Hypothalamus (tissue), 51 donors: Measurements from ENCODE around the gene FOSL2.

Experiments
- DNase-seq, 51 donors: peaks; one replicate each; lab custom pipeline; 2025; lab: John Stamatoyannopoulos, UW

The FOSL2 gene

GRCh38 chr2:28356095-28356911, 36.4 kb upstream of the FOSL2 start:
- peak in 33 of 51 donors; percentile 4 to 72 (median 33) for DNase-seq

GRCh38 chr2:28357055-28357454, 35.6 kb upstream of the FOSL2 start:
- DNase-seq: no peak

GRCh38 chr2:28357948-28358667, 34.5 kb upstream of the FOSL2 start:
- DNase-seq: no peak

GRCh38 chr2:28358668-28359201, 33.9 kb upstream of the FOSL2 start:
- no peak for DNase-seq

GRCh38 chr2:28359222-28360057, 33.2 kb upstream of the FOSL2 start:
- peak in 23 of 51 donors; percentile 6 to 65 (median 20) for DNase-seq

GRCh38 chr2:28360058-28360717, 32.5 kb upstream of the FOSL2 start:
- DNase-seq: no peak

- no peak for DNase-seq
Measured at GRCh38 chr2:28360718-28361293, 31.9 kb upstream of the FOSL2 start.

GRCh38 chr2:28361991-28362710, 30.5 kb upstream of the FOSL2 start:
- no peak for DNase-seq

- no peak for DNase-seq
Measured at GRCh38 chr2:28362991-28363521, 29.6 kb upstream of the FOSL2 start.

- DNase-seq: no peak
Measured at GRCh38 chr2:28363686-28364280, 28.9 kb upstream of the FOSL2 start.

GRCh38 chr2:28364610-28365009, 28.0 kb upstream of the FOSL2 start:
- DNase-seq: no peak

- DNase-seq: no peak
Measured at GRCh38 chr2:28365158-28365557, 27.5 kb upstream of the FOSL2 start.

- DNase-seq: no peak
Measured at GRCh38 chr2:28366149-28366495, 26.5 kb upstream of the FOSL2 start.

GRCh38 chr2:28366496-28367282, 26.0 kb upstream of the FOSL2 start:
- DNase-seq: no peak

- no peak for DNase-seq
Measured at GRCh38 chr2:28367667-28368356, 24.8 kb upstream of the FOSL2 start.

GRCh38 chr2:28368357-28368798, 24.3 kb upstream of the FOSL2 start:
- no peak for DNase-seq

GRCh38 chr2:28369358-28369757, 23.3 kb upstream of the FOSL2 start:
- no peak for DNase-seq
